Measurements from ENCODE around the gene CACNA1I. TPM values are rescaled to one million over a fixed set of nuclear protein-coding genes. Genes with fewer than 3 reads are reported as not detected.

CACNA1I gene
- total and polyA plus RNA-seq, 2 experiments from 2014 or later: 0.17 to 0.21 TPM

DNA sequence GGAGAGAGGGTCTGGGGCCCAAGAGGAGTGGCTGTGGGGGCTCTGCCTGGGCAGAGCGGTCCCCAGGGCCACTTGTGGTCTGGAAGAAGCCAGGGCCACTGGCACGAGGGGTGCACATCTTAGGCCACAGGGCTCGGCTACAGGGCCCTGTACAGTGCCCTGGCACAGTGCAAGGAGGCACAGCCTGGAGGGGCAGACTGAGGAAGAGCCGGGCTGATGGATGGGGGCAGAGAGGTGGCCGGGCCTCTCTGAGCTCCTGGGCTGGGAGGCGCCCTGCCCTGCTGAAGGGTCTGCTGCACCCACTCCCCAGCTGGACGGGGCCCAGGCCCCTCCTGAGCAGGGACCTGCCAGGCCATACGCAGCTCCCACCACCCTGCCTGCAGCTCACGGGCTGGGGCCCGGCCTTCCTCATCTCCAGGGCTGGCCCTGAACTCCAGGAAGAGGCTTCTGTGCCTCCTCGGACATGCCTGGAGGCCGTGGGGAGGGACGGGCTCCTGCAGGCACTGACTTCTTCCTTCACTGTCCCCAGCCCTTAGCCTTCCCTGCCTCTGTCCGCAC lies 123.5 kb downstream of the CACNA1I start:
- no peak for DNase-seq (ENCODE audit: low spot score)
- H3K9me2 ChIP-seq (replicated peaks; ENCODE audit: insufficient read depth): no peaks in the 10 kb centered on the region
- no peak overlapping the region for H2AFZ ChIP-seq
- peaks cover 4% of the 10 kb centered on the region for H3K4me1 ChIP-seq (ENCODE audit: insufficient read depth)
- H3K36me3 ChIP-seq (replicated peaks; ENCODE audit: insufficient read depth, low read depth): no peaks in the 10 kb centered on the region
- peaks cover 4% of the 10 kb centered on the region for H3K27me3 ChIP-seq
- WGBS (ENCODE audit: low lambda C conversion rate, missing lambda C conversion rate): 72% methylated on average over 14 of the region's 14 CpGs
- H3K27ac ChIP-seq: no peak overlapping the region
- no peaks in the 10 kb centered on the region for H3K9me3 ChIP-seq (ENCODE audit: low read depth)
- TF ChIP-seq, protein P1, sequence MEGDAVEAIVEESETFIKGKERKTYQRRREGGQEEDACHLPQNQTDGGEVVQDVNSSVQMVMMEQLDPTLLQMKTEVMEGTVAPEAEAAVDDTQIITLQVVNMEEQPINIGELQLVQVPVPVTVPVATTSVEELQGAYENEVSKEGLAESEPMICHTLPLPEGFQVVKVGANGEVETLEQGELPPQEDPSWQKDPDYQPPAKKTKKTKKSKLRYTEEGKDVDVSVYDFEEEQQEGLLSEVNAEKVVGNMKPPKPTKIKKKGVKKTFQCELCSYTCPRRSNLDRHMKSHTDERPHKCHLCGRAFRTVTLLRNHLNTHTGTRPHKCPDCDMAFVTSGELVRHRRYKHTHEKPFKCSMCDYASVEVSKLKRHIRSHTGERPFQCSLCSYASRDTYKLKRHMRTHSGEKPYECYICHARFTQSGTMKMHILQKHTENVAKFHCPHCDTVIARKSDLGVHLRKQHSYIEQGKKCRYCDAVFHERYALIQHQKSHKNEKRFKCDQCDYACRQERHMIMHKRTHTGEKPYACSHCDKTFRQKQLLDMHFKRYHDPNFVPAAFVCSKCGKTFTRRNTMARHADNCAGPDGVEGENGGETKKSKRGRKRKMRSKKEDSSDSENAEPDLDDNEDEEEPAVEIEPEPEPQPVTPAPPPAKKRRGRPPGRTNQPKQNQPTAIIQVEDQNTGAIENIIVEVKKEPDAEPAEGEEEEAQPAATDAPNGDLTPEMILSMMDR (IDR thresholded peaks at IDR 0.05; ENCODE audit: poor library complexity): no peak
- TF ChIP-seq EZH2 (IDR thresholded peaks at IDR 0.05; ENCODE audit: borderline replicate concordance) (no peak), EZH2phosphoT487 (IDR thresholded peaks at IDR 0.05; ENCODE audit: low read depth, severe bottlenecking, unreplicated experiment) (no peak)
- H3K4me3 ChIP-seq: no peak overlapping the region
- no peaks in the 10 kb centered on the region for H4K20me1 ChIP-seq (ENCODE audit: insufficient read depth, poor library complexity, severe bottlenecking)
- H3K79me2 ChIP-seq: no peaks in the 10 kb centered on the region
- no peak overlapping the region for H3K4me2 ChIP-seq

DNA sequence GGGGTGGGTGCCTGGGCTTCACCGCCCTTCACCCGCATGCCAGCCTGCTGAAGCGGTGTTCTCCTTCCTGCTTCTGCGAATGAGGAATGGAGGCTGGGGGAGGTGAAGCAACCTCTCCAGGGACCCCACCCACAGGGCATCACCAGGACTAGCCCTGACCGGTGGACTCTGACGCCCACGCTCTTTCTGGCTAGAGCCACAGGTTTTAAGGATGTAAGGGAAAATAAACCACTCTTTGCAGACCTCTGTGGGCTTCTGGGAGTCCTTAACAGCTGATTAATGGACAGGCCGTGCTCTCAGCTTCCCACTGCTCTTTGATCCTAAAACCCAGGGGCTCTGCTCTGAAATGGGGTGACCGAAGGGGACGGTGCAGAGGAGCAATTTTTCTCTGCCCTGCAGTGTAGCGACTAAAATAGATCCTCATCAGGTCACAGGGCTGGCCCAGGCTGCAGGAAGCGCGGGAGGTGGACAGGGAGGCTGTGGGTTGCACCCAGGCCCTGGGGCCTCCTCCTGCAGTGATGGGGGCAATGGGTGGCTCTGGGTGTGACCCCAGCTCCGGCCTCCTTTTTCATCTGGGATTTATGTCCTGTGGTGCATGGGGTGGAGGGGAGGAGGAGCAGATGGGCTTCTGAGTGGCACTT lies 127.4 kb downstream of the CACNA1I start:
- H3K36me3 ChIP-seq (replicated peaks; ENCODE audit: insufficient read depth, low read depth): no peaks in the 10 kb centered on the region
- H3K27ac ChIP-seq: no peak overlapping the region
- H3K79me2 ChIP-seq: no peaks in the 10 kb centered on the region
- no peak overlapping the region for H3K4me3 ChIP-seq
- no peak overlapping the region for H2AFZ ChIP-seq
- no peaks in the 10 kb centered on the region for H3K9me2 ChIP-seq (replicated peaks; ENCODE audit: insufficient read depth)
- no peak for TF ChIP-seq EZH2phosphoT487 (IDR thresholded peaks at IDR 0.05; ENCODE audit: low read depth, severe bottlenecking, unreplicated experiment)
- TF ChIP-seq, protein P1 (IDR thresholded peaks at IDR 0.05; ENCODE audit: poor library complexity): no peak
- no peak for TF ChIP-seq EZH2 (IDR thresholded peaks at IDR 0.05; ENCODE audit: borderline replicate concordance)
- H3K4me2 ChIP-seq: no peak overlapping the region
- no peaks in the 10 kb centered on the region for H3K27me3 ChIP-seq
- DNase-seq (ENCODE audit: low spot score): no peak
- H4K20me1 ChIP-seq (ENCODE audit: insufficient read depth, poor library complexity, severe bottlenecking): no peaks in the 10 kb centered on the region
- H3K9me3 ChIP-seq (ENCODE audit: low read depth): no peaks in the 10 kb centered on the region
- WGBS (ENCODE audit: low lambda C conversion rate, missing lambda C conversion rate): 78% methylated on average over 14 of the region's 14 CpGs
- H3K4me1 ChIP-seq (ENCODE audit: insufficient read depth): no peaks in the 10 kb centered on the region

DNA sequence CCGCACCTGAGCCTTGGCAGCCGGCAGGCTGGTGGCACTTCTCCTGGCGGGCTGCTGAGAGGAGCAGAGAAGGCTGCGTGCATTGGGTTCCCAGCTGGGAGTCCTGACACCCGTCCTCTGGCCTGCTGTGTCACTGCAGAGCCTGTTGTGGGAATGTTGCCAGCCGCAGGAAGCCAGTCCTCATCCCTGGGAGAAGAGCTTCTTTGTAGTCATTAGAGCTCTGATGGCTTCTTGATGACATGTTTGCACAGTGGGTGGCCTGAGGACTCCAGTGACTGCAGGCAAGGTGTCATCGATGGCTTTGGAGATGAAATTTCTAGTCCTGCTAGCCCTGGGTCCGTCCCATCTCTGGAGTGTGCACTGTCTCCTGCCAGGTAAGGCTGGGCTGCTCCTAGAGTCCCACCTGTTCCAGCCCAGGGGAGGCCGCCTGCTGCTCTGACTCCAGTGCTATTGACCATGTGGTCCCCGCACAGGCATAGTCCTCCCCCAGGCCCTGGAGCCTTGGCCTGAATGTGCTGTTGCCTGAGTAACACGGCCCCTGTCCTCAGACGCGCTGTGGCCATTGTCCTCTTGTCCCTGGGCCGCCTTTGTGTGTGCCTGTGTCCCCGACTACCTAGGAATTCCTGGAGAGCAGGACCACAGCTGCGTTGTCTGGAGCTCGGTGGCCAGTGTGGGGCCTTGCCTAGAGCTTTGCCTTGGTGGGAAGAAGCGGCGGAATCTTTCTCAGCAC lies 129.2 kb downstream of the CACNA1I start:
- Histone ChIP-seq H3K27ac (no peak overlapping the region), H4K20me1 (ENCODE audit: insufficient read depth, poor library complexity, severe bottlenecking) (no peaks in the 10 kb centered on the region), H2AFZ (no peak overlapping the region), H3K27me3 (no peaks in the 10 kb centered on the region), H3K79me2 (no peaks in the 10 kb centered on the region), H3K9me2 (replicated peaks; ENCODE audit: insufficient read depth) (no peaks in the 10 kb centered on the region), H3K9me3 (ENCODE audit: low read depth) (no peaks in the 10 kb centered on the region), H3K4me2 (no peak overlapping the region), H3K36me3 (replicated peaks; ENCODE audit: insufficient read depth, low read depth) (no peaks in the 10 kb centered on the region), H3K4me3 (no peak overlapping the region), H3K4me1 (ENCODE audit: insufficient read depth) (no peaks in the 10 kb centered on the region)
- WGBS (ENCODE audit: low lambda C conversion rate, missing lambda C conversion rate): 84% methylated on average over 19 of the region's 19 CpGs
- TF ChIP-seq EZH2phosphoT487 (IDR thresholded peaks at IDR 0.05; ENCODE audit: low read depth, severe bottlenecking, unreplicated experiment): no peak
- no peak for TF ChIP-seq EZH2 (IDR thresholded peaks at IDR 0.05; ENCODE audit: borderline replicate concordance)
- TF ChIP-seq, protein P1 (IDR thresholded peaks at IDR 0.05; ENCODE audit: poor library complexity): no peak
- DNase-seq (ENCODE audit: low spot score): no peak
